Left kidney (tissue), 2 donors: ENCODE results near the gene TEDC2. TPM values are rescaled to one million over a fixed set of nuclear protein-coding genes. Genes with fewer than 3 reads are reported as not detected.

Experiments
- DNase-seq: peaks from one replicate; pipeline ENCODE4 v3.0.0-alpha.2; 2013
- polyA plus RNA-seq: library from polyadenylated mRNA; unstranded; fragments of 120-200 nt; gene quantifications from one replicate; pipeline ENCODE4 v1.2.1, GENCODE V29; 2013; ENCODE audit not compliant: insufficient read length

Gene TEDC2
- polyA plus RNA-seq, 1 donor, result 11.4 TPM

DNA sequence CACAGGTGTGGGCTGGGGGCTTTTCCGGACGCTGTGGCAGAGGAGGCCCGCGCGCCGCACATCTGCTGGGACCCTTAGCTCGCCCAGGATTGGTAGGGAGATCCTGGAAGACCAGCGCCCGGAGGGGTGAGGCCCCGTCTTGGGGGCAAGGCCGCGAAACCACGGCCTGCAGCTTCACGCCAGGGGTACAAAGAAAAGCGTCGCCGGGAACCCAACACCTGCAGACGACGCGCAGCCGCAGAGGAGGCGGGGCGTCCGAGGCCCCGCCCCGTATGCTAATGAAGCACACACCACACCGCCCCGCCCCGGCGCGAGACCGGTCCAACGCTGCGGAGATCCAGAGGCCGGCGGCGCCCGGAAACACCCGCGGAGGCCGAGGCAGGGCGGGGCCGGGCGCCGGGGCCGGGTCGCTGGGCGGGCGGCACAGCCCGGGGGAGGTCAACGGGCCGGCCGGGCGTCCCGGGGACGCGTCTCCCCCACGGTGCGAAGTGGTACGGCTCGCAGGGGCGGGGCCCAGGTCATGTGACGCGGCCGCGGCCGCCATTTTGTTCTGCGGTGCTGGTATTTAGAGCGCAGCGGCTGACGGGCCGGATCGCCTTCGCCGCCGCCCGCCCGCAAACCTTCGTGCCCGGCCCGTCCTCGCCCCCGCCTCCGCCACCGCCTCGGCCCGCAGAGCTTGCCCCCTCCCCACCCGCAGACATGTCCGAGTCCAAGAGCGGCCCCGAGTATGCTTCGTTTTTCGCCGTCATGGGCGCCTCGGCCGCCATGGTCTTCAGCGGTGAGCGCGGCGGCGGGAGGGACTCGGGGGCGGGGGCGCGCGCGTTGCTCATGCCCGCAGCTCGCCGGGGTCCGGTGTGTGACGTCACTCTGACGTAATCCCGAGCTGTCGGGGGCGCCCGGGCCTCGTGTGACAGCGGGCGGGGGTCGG lies 53.8 kb downstream of the TEDC2 start, which contains the start of gene ATP6V0C:
ATP6V0C (plus strand) TSS at position 548 of the 928 bp plus-strand sequence; CDS start at position 700, 152 bp downstream.
- DNase-seq, result peak; percentile 89

Other genes starting within 250 kb of the TEDC2 start
- gene BRICD5, start 249.2 kb upstream of the TEDC2 start, polyA plus RNA-seq, result 6.7 TPM
- gene PGP, start 245.3 kb upstream of the TEDC2 start, polyA plus RNA-seq, result 16.8 TPM
- gene E4F1, start 236.5 kb upstream of the TEDC2 start, polyA plus RNA-seq, result 14.7 TPM
- gene DNASE1L2, start 223.7 kb upstream of the TEDC2 start, polyA plus RNA-seq, result 0.93 TPM
- gene ECI1, start 208.5 kb upstream of the TEDC2 start, polyA plus RNA-seq, result 55.2 TPM
- gene RNPS1, start 192.0 kb upstream of the TEDC2 start, polyA plus RNA-seq, result 207 TPM
- gene ABCA3, start 119.4 kb upstream of the TEDC2 start, polyA plus RNA-seq, result 6.3 TPM
- gene CCNF, start 30.7 kb upstream of the TEDC2 start, polyA plus RNA-seq, result 15.0 TPM
- 2.3 TPM for gene NTN3, start 11.2 kb downstream of the TEDC2 start, polyA plus RNA-seq
- 22.0 TPM for gene TBC1D24, start 15.0 kb downstream of the TEDC2 start, polyA plus RNA-seq
- 158 TPM for gene ATP6V0C, start 53.8 kb downstream of the TEDC2 start, polyA plus RNA-seq
- 24.1 TPM for gene AMDHD2, start 60.3 kb downstream of the TEDC2 start, polyA plus RNA-seq
- gene CEMP1, start 71.3 kb downstream of the TEDC2 start, polyA plus RNA-seq, result 3.1 TPM
- gene PDPK1, start 77.9 kb downstream of the TEDC2 start, polyA plus RNA-seq, result 58.4 TPM
- gene KCTD5, start 222.4 kb downstream of the TEDC2 start, polyA plus RNA-seq, result 22.2 TPM